ENCODE data around the gene LPCAT3.

LPCAT3 gene

DNA sequence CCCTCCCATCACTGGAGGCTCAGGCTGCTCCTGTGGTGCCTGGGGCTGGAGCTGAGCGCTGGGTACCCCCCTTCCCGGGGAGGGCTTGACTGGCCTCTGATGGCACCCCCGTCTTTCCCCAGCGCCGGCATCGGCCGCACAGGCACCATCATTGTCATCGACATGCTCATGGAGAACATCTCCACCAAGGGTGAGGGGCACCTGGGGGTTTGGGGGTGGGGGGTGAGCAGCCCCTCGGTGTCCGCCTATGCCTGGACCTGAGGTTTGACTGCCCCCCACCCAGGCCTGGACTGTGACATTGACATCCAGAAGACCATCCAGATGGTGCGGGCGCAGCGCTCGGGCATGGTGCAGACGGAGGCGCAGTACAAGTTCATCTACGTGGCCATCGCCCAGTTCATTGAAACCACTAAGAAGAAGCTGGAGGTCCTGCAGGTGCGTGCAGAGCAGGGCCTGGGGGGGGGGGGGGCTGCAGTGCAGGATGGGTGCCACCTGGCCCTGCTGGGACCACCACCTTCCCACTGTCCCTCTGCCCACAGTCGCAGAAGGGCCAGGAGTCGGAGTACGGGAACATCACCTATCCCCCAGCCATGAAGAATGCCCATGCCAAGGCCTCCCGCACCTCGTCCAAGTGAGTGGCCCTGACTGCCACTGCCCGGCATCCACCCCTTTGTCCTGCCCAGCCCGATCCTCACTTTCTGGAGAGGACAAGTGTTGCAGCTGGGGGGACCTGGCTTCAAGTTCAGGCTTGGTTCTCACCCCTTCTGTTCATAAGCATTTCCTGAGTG lies 58.3 kb downstream of the LPCAT3 start:
- Histone ChIP-seq H3K36me3 (ENCODE audit: insufficient read depth, low read length) (no peaks in the 10 kb centered on the region), H3K9me3 (ENCODE audit: control insufficient read depth, insufficient read depth, low read length) (no peaks in the 10 kb centered on the region), H3K4me1 (ENCODE audit: insufficient read depth, low read length) (peaks cover 15% of the 10 kb centered on the region; the same call in 1 of the 2 replicates), H3K9ac (ENCODE audit: low read depth, low read length) (no peak overlapping the region)

DNA sequence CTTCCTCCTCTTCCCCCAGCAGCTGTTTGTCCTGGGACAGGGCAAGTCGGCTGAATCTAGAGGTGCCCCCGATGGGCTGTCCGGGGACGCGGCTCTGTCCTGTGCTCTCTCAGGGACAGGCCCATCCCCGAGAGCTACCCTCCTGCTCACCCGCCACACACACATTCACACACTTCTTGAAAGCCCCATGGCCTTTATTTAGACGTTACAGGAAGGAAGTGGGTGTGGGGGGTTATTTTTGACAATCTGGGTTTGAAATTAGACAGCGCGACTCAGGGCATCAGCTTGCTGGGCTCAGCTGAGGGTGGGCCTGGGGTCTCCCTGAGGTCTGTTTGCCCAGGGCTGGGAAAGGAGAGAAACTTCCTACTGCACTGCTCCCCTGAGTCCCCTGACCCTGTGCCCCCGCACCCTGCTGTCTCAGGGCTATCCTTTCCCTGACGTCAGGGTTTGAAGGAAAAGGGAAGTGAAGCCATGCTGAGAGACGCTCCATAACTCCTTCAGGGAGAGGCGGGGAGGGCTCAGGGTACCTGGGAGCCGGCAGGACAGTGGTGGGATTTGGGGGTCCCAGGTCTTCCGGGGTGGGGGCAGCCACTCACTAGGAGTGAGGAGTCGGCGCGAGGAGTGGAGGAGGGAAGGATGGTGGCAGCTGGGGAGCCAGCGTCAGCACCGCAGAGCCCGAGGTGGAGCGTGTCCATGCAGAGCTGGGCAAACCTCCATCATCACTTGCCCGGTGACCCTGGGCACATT lies 59.0 kb downstream of the LPCAT3 start:
- no peaks in the 10 kb centered on the region for H3K36me3 ChIP-seq (ENCODE audit: insufficient read depth, low read length)
- H3K9me3 ChIP-seq (ENCODE audit: control insufficient read depth, insufficient read depth, low read length) = no peaks in the 10 kb centered on the region
- peaks cover 15% of the 10 kb centered on the region; the same call in 1 of the 2 replicates for H3K4me1 ChIP-seq (ENCODE audit: insufficient read depth, low read length)
- no peak overlapping the region for H3K9ac ChIP-seq (ENCODE audit: low read depth, low read length)

DNA sequence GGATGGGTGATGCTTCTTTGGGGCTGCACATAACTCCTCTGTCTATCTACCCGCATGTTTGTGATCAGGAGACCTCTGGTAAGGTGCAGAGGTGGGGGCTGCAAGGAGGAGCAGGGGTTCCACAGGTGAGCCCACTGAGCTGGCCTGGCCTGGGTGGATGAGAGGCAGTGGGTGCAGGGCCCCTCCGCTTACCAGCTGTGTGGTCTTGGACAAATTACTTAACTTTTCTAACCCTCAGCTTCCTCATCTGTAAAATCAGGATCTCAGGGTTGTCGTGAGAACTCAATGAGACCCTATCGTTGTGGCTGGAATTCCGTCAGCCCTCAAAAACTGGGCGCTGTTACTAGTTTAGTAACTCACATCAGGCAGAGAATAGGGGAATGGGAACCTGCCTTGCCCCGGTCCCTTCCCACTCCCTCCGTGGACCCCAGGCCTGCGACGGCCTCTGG lies 59.6 kb downstream of the LPCAT3 start:
- Histone ChIP-seq H3K9me3 (ENCODE audit: control insufficient read depth, insufficient read depth, low read length) (no peaks in the 10 kb centered on the region), H3K4me1 (ENCODE audit: insufficient read depth, low read length) (peaks cover 16% of the 10 kb centered on the region), H3K36me3 (ENCODE audit: insufficient read depth, low read length) (no peaks in the 10 kb centered on the region), H3K9ac (ENCODE audit: low read depth, low read length) (no peak overlapping the region)

DNA sequence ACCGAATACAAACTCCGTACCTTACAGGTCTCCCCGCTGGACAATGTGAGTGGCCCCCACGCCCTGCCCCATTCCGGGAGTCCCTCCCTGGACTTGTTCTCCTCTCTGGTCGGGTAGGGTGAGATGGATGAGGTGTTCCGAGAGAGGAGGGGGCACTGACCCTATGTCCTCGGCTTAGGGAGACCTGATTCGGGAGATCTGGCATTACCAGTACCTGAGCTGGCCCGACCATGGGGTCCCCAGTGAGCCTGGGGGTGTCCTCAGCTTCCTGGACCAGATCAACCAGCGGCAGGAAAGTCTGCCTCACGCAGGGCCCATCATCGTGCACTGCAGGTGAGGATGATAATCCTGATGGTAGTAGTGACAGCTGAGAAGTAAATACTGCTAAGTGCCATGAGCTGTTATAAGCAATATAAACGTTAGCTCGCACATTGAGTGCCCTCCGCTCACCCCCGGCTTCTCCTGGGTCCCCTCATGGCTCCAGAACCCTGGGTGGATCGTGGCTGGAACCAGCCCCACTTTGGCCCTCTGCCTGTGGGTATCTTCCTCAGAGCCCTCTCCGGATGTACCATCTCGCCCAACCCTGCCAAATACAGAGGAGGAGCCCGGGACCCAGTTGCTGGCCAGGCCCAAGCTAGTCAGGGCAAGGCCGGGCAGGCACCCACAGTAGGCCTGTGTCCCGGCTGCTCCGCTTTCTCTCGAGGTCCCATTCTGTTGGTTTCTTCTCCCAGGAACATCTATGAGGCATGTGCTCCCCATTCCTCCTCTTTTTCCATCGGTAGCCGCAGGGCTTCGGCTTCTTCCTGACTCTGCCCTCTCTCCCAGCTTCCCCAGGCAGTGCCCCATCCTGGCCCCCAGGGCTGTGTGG lies 60.3 kb downstream of the LPCAT3 start:
- H3K9me3 ChIP-seq (ENCODE audit: control insufficient read depth, insufficient read depth, low read length) = no peaks in the 10 kb centered on the region
- no peak overlapping the region; the same call in 1 of the 2 replicates for H3K9ac ChIP-seq (ENCODE audit: low read depth, low read length)
- H3K36me3 ChIP-seq (ENCODE audit: insufficient read depth, low read length) = no peaks in the 10 kb centered on the region
- peaks cover 23% of the 10 kb centered on the region for H3K4me1 ChIP-seq (ENCODE audit: insufficient read depth, low read length)

DNA sequence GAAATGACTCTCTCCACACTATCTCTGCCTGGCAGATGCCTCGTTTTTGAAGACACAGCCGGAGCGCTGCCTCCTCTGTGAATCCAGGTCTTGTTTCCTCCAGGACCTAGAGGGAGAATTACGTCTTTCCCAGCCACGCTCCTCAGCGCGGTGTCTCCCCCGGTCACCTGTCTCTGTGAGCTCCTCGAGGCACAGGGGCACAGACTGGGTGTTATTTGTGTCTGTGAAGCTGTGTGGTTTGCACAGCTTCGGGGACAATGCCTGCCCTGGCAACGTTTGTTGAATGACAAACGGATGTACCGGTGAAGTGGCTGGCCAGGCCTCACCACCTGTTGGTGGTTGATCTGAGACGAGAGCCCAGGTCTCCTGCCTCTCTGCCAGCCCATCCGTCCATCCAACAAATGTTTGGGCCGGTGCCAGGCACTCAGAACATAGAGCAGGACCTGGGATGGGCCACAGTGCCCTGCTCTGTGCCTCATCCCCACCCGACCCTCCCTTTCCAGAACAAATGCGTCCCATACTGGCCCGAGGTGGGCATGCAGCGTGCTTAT lies 61.0 kb downstream of the LPCAT3 start:
- H3K4me1 ChIP-seq (ENCODE audit: insufficient read depth, low read length) = peaks cover 23% of the 10 kb centered on the region
- no peaks in the 10 kb centered on the region for H3K9me3 ChIP-seq (ENCODE audit: control insufficient read depth, insufficient read depth, low read length)
- H3K9ac ChIP-seq (ENCODE audit: low read depth, low read length) = no peak overlapping the region
- H3K36me3 ChIP-seq (ENCODE audit: insufficient read depth, low read length) = no peaks in the 10 kb centered on the region

DNA sequence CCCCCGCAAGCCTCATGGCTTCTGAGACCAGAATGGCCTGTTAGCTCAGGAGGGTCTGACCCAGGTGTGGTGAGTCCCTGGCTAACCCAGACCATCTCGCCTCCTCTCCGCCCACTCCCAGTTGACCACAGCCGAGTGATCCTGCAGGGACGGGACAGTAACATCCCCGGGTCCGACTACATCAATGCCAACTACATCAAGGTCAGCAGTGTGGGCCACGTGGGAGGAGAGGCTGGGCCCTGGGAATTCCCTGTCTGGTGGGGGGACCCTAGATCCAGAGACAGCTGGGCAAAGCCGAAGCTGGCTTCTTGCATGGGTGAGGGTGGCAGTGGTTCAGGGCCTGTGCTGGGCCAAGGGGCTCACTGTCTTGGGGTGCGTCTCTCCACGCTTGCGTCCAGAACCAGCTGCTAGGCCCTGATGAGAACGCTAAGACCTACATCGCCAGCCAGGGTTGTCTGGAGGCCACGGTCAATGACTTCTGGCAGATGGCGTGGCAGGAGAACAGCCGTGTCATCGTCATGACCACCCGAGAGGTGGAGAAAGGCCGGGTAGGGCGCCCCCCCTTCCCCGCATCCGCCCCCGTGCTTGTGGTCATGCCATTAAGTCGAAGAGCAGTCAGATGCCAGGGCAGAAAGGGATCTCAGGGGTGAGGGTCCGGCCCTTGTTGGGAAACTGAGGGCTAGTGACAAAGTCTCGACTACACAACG lies 62.1 kb downstream of the LPCAT3 start:
- Histone ChIP-seq H3K9me3 (ENCODE audit: control insufficient read depth, insufficient read depth, low read length) (no peaks in the 10 kb centered on the region), H3K4me1 (ENCODE audit: insufficient read depth, low read length) (peaks cover 29% of the 10 kb centered on the region), H3K9ac (ENCODE audit: low read depth, low read length) (no peak overlapping the region), H3K36me3 (ENCODE audit: insufficient read depth, low read length) (no peaks in the 10 kb centered on the region)

DNA sequence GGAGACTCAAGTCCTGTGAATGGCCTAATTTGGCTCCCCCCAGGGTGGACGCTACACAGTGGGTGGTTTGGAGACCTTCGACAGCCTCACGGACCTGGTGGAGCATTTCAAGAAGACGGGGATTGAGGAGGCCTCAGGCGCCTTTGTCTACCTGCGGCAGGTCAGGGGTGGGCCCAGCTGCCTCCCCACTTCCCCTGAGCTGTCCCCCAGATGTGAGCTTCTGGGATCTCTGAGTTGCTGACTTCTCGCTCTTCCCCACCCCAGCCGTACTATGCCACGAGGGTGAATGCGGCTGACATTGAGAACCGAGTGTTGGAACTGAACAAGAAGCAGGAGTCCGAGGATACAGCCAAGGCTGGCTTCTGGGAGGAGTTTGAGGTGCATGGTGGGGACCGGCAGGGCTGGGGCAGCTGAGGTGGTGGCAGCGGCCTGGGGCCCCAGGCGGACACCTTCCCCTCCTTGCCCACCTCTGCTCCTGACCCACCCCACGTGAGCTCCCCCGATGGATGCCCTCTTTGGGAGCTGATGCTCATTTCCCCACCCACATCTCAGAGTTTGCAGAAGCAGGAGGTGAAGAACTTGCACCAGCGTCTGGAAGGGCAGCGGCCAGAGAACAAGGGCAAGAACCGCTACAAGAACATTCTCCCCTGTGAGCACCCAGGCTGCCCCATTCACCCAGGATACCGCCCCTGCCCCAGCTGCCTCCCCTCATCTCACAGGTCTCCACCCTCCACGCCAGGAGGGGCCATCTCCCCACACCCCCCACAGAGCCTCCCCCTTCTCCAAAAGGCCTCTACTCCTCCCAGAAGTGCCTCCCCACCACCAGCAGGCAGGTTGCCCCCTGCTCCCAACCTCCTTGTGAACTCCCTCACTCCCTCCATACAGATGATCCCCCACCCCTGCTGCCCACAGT lies 62.9 kb downstream of the LPCAT3 start:
- H3K9me3 ChIP-seq (ENCODE audit: control insufficient read depth, insufficient read depth, low read length) = no peaks in the 10 kb centered on the region
- peaks cover 32% of the 10 kb centered on the region for H3K4me1 ChIP-seq (ENCODE audit: insufficient read depth, low read length)
- no peak overlapping the region for H3K9ac ChIP-seq (ENCODE audit: low read depth, low read length)
- no peaks in the 10 kb centered on the region for H3K36me3 ChIP-seq (ENCODE audit: insufficient read depth, low read length)

DNA sequence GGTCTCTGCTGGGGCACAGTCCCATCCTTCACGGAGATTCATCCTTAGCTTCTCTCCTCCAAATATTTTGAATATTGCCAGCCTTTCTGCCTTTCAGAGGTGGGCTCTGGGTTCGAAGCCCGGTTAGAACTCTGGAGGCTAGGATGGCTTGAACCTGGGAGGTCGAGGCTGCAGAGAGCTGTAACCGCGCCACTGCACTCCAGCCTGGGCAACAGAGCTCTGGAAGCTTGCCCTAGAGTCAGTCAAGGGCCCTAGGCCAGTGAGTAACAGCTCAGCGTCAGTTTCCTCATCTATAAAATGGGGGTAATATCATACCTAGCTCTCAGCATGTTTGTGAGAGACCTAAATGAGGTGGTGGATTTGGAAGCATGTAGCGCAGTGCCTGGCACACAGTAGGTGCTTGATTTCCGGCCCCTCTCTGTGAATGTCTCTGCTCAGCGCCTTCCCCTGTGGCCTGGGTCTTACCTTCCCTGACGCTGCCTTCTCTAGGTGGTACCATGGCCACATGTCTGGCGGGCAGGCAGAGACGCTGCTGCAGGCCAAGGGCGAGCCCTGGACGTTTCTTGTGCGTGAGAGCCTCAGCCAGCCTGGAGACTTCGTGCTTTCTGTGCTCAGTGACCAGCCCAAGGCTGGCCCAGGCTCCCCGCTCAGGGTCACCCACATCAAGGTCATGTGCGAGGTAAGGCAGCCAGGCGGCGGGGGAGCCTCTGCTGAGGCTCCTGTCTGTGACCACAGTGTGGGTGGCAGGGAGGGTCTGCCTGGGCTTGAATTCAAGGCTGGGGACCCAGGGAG lies 63.8 kb downstream of the LPCAT3 start:
- Histone ChIP-seq H3K36me3 (ENCODE audit: insufficient read depth, low read length) (no peaks in the 10 kb centered on the region), H3K9me3 (ENCODE audit: control insufficient read depth, insufficient read depth, low read length) (no peaks in the 10 kb centered on the region), H3K4me1 (ENCODE audit: insufficient read depth, low read length) (peaks cover 32% of the 10 kb centered on the region), H3K9ac (ENCODE audit: low read depth, low read length) (no peak overlapping the region)

DNA sequence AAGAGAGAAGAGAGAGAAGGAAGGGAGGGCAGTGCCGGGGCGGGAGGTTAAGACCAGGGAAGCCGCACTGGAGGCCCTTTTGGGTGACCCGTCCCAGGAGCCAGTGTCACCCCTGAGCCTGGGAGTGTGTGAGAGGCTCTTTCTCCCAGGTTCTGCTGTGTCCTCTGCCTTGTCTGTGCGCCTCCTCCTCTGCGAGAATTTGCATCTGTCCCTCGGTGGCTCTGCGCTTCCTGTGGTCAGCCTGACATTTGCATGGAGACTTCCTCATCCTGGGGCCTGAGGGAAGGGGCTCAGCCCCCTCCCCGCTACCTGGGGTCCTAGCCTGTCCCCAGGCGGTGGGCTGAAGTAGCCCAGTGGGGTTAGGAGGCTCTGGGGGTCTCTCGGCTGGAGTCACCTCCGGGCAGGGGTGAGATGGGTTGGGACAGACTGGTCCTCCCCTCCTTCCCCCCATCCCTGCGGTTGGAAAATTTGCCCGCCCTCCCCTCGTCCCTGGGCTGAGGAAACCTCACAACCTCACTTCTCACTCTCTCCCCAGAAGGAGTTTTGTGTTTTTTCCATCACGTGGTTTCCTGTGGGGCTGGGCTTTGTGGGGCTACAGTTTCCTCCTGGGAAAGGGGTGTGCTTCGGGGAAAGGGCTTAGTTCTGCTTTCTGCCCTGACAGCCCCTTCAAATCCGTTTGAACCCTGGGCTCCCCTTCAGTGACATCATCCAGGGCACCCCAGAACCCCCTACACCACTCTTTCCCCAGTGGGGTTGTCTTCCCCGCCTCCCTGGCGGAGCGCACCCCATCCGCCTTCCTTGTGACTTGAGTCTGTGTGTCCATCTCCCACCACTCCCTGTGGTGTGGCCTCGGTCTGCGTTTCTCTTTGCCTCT lies 64.6 kb downstream of the LPCAT3 start:
- no peaks in the 10 kb centered on the region for H3K9me3 ChIP-seq (ENCODE audit: control insufficient read depth, insufficient read depth, low read length)
- H3K4me1 ChIP-seq (ENCODE audit: insufficient read depth, low read length) = peaks cover 32% of the 10 kb centered on the region
- H3K9ac ChIP-seq (ENCODE audit: low read depth, low read length) = no peak overlapping the region; the same call in 1 of the 2 replicates
- H3K36me3 ChIP-seq (ENCODE audit: insufficient read depth, low read length) = no peaks in the 10 kb centered on the region

DNA sequence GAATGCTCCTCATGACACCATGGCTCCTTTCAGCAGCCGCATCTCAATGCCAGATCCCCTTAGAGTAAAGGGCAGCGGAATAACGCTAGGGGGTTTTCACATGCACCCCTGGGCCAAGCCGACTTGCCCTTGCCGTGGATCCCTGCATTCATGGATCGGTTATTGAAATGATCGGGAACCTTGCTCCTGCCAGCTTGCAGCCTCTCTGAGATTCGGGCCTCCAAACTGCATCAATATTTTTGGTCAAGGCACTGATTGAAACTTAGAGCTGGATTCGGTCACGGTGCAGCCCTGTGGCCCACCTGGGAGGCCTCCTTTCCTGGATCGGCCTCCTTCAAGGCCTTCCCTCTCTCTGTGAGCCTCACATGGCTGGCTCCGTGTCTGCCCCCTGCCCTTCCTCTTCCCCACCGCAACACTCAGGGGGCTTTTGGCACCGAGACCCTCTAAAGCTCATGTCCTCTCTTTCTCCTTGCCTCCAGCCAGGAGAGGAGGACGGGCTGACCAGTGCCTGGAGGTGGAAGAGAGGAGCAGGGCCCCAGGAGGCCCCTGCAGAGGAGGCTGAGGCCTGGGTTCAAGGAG lies 65.3 kb downstream of the LPCAT3 start:
- Histone ChIP-seq H3K9ac (ENCODE audit: low read depth, low read length) (no peak overlapping the region), H3K36me3 (ENCODE audit: insufficient read depth, low read length) (no peaks in the 10 kb centered on the region), H3K9me3 (ENCODE audit: control insufficient read depth, insufficient read depth, low read length) (no peaks in the 10 kb centered on the region), H3K4me1 (ENCODE audit: insufficient read depth, low read length) (peaks cover 32% of the 10 kb centered on the region)

DNA sequence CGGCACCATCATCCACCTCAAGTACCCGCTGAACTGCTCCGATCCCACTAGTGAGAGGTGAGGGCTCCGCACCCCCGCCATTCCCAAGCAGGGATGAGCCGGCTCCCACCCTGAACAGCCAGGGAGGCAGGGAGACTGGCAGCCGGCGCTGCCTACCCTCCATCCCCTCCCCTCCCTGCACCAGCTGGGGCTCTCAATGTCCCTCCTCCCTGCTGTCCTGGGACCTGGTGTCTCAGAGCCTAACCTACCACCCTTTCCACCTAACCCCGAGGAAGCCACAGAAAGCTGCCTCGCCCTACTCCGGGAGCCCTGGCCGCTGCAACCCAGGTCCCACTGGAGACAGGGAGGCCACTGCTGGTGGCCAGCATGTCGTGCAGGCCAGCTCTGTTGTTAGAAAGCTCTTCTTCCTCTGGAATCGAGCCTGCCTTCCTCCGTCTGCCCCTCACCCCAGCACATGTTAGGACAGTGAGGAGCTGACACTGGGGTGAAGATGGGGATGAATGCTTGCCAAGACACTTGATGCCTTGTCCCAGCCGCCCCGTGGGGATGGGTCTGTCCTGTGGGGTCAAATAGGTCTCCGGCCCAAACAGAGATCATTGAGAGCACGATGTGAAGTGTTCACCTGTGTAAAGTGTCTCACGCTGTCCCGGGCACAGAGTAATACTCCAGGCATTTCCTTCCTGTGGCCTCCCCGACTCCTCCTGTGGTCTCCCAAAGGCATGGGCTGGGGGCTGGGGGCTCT lies 66.0 kb downstream of the LPCAT3 start:
- Histone ChIP-seq H3K9me3 (ENCODE audit: control insufficient read depth, insufficient read depth, low read length) (no peaks in the 10 kb centered on the region), H3K4me1 (ENCODE audit: insufficient read depth, low read length) (peaks cover 32% of the 10 kb centered on the region), H3K9ac (ENCODE audit: low read depth, low read length) (no peak overlapping the region), H3K36me3 (ENCODE audit: insufficient read depth, low read length) (no peaks in the 10 kb centered on the region)
